ENCODE data around the gene BTC. TPM values are rescaled to one million over a fixed set of nuclear protein-coding genes. Genes with fewer than 3 reads are reported as not detected.
A peak's percentile ranks its signal among the peaks of the same experiment; 100 is the strongest.

The BTC gene
- total RNA-seq, 2 donors from 2014 or later = 3.4 to 6.1 TPM

- intact Hi-C loops (cut with DNase I) = no loop called here
Observed at GRCh38 chr4:74796631-74797030, 2.3 kb upstream of the BTC start.

GRCh38 chr4:74793757-74794381 is 454 bp downstream of the BTC start:
- Histone ChIP-seq H3K9me3 (no peaks in the 10 kb centered on the region), H3K36me3 (no peaks in the 10 kb centered on the region), H3K27ac (peak overlapping the region; percentile 69), H3K4me1 (no peaks in the 10 kb centered on the region), H3K27me3 (no peaks in the 10 kb centered on the region), H3K4me3 (peak overlapping the region; percentile 53), H3K9ac (ENCODE audit: low read depth in 2 of 2, low read length in 2 of 2) (peak overlapping the region; percentile 73 to 89)
- peak; percentile 25 for TF ChIP-seq CTCF (IDR thresholded peaks at IDR 0.05)
- intact Hi-C loops (cut with DNase I) = no loop called here
- peak; percentile 76 for DNase-seq

More at GRCh38 chr4:74796631-74797030, 2.3 kb upstream of the BTC start:
- Histone ChIP-seq H3K4me3 (no peak overlapping the region), H3K9ac (ENCODE audit: low read depth in 2 of 2, low read length in 2 of 2) (no peak overlapping the region), H3K27me3 (no peaks in the 10 kb centered on the region), H3K27ac (no peak overlapping the region), H3K4me1 (no peaks in the 10 kb centered on the region), H3K36me3 (no peaks in the 10 kb centered on the region), H3K9me3 (no peaks in the 10 kb centered on the region)
- no peak for DNase-seq
- no peak for TF ChIP-seq CTCF (IDR thresholded peaks at IDR 0.05)

- Histone ChIP-seq H3K9ac (ENCODE audit: low read depth in 2 of 2, low read length in 2 of 2) (no peak overlapping the region), H3K4me3 (no peak overlapping the region), H3K27me3 (no peaks in the 10 kb centered on the region), H3K36me3 (no peaks in the 10 kb centered on the region), H3K27ac (no peak overlapping the region), H3K9me3 (no peaks in the 10 kb centered on the region), H3K4me1 (no peaks in the 10 kb centered on the region)
- intact Hi-C loops (cut with DNase I) = no loop called here
- DNase-seq = no peak
- TF ChIP-seq CTCF (IDR thresholded peaks at IDR 0.05) = no peak
Observed at GRCh38 chr4:74790652-74791051, 3.7 kb downstream of the BTC start.

- Histone ChIP-seq H3K4me3 (no peak overlapping the region), H3K27me3 (no peaks in the 10 kb centered on the region), H3K27ac (no peak overlapping the region), H3K4me1 (no peaks in the 10 kb centered on the region), H3K36me3 (no peaks in the 10 kb centered on the region), H3K9ac (ENCODE audit: low read depth in 2 of 2, low read length in 2 of 2) (no peak overlapping the region), H3K9me3 (no peaks in the 10 kb centered on the region)
- no peak for TF ChIP-seq CTCF (IDR thresholded peaks at IDR 0.05)
- intact Hi-C loops (cut with DNase I) = no loop called here
- no peak for DNase-seq
Observed at GRCh38 chr4:74789518-74789917, 4.8 kb downstream of the BTC start.

GRCh38 chr4:74777531-74777930 is 16.8 kb downstream of the BTC start:
- Histone ChIP-seq H3K27me3 (no peaks in the 10 kb centered on the region), H3K36me3 (no peaks in the 10 kb centered on the region), H3K9me3 (no peaks in the 10 kb centered on the region), H3K9ac (ENCODE audit: low read depth in 2 of 2, low read length in 2 of 2) (no peak overlapping the region), H3K4me1 (no peaks in the 10 kb centered on the region), H3K4me3 (no peak overlapping the region), H3K27ac (no peak overlapping the region)
- TF ChIP-seq CTCF (IDR thresholded peaks at IDR 0.05) = no peak
- DNase-seq = no peak
- intact Hi-C loops (cut with DNase I) = no loop called here

Measured in colonic mucosa (tissue), 4 donors.